ENCODE measurements around the gene SPRR5. TPM values are rescaled to one million over a fixed set of nuclear protein-coding genes. Genes with fewer than 3 reads are reported as not detected.

The SPRR5 gene
- total RNA-seq, 5 donors from 2014 or later (not counting 1 experiment from before 2014, with no cell fraction given), result not detected

GRCh38 chr1:152906023-152906565 is 40.9 kb upstream of the SPRR5 start:
- ATAC-seq (replicated peaks in 1 of 4), result no peak
- CTCF ChIA-PET, result interaction anchor here in 1 of 2 donors (0.7 kb wide), 1 partner anchor 26 kb away, joined by 3 read pairs; no protein-coding TSS in a partner anchor
- peaks cover 0 to 6% (median 0%) of the 10 kb centered on the region in 3 donors for H3K9me3 Mint-ChIP-seq
- POLR2A ChIA-PET, result no interaction called here
- Histone ChIP-seq H3K9me3 (no peaks in the 10 kb centered on the region), H3K27ac (ENCODE audit: low read length) (no peak overlapping the region), H3K4me3 (ENCODE audit: control insufficient read depth in 1 of 2, extremely low read depth in 1 of 2, low read length in 1 of 2) (no peak overlapping the region), H3K4me1 (ENCODE audit: control insufficient read depth in 1 of 2, extremely low read depth in 1 of 2, insufficient read depth in 2 of 2, low read length in 2 of 2) (no peaks in the 10 kb centered on the region), H3K27me3 (replicated peaks in 1 of 2; ENCODE audit: control insufficient read depth in 2 of 2, extremely low read depth in 1 of 2, insufficient read depth in 2 of 2, low read length in 1 of 2) (peaks cover 0 to 37% of the 10 kb centered on the region in 2 experiments), H3K36me3 (ENCODE audit: control insufficient read depth in 2 of 2, extremely low read depth in 1 of 2, insufficient read depth in 1 of 2, low read length in 1 of 2) (no peaks in the 10 kb centered on the region)
- no peak overlapping the region for H3K27ac Mint-ChIP-seq
- DNase-seq, result peak in 1 of 35 experiments; percentile 8
- WGBS (ENCODE audit: insufficient coverage), result 58% methylated on average over 3 of the region's 5 CpGs
- H3K4me3 Mint-ChIP-seq, result no peak overlapping the region
- peaks cover 37 to 40% of the 10 kb centered on the region in 2 donors for H3K27me3 Mint-ChIP-seq
- no peaks in the 10 kb centered on the region for H3K4me1 Mint-ChIP-seq
- no peaks in the 10 kb centered on the region for H3K36me3 Mint-ChIP-seq

- 100% methylated on average over 1 of the region's 4 CpGs for WGBS (ENCODE audit: insufficient coverage)
- no peaks in the 10 kb centered on the region for H3K4me1 Mint-ChIP-seq
- Histone ChIP-seq H3K27ac (ENCODE audit: low read length) (no peak within 1 kb of the TSS), H3K9me3 (no peaks in the 10 kb centered on the region), H3K4me1 (ENCODE audit: control insufficient read depth in 1 of 2, extremely low read depth in 1 of 2, insufficient read depth in 2 of 2, low read length in 2 of 2) (no peaks in the 10 kb centered on the region), H3K36me3 (ENCODE audit: control insufficient read depth in 2 of 2, extremely low read depth in 1 of 2, insufficient read depth in 1 of 2, low read length in 1 of 2) (no peaks in the 10 kb centered on the region), H3K4me3 (ENCODE audit: control insufficient read depth in 1 of 2, extremely low read depth in 1 of 2, low read length in 1 of 2) (no peak within 1 kb of the TSS), H3K27me3 (replicated peaks in 1 of 2; ENCODE audit: control insufficient read depth in 2 of 2, extremely low read depth in 1 of 2, insufficient read depth in 2 of 2, low read length in 1 of 2) (peaks cover 0 to 36% of the 10 kb centered on the region in 2 experiments)
- ATAC-seq (replicated peaks in 1 of 4), result no peak
- peaks cover 0 to 6% (median 0%) of the 10 kb centered on the region in 3 donors for H3K9me3 Mint-ChIP-seq
- no peak within 1 kb of the TSS for H3K27ac Mint-ChIP-seq
- no peak for DNase-seq
- H3K27me3 Mint-ChIP-seq, result peaks cover 40 to 43% of the 10 kb centered on the region in 2 donors
- H3K4me3 Mint-ChIP-seq, result no peak within 1 kb of the TSS
- POLR2A ChIA-PET, result no interaction called here
- H3K36me3 Mint-ChIP-seq, result no peaks in the 10 kb centered on the region
- CTCF ChIA-PET, result no interaction called here
Measured at GRCh38 chr1:152907686-152908601, 39.1 kb upstream of the SPRR5 start, which contains the start of gene IVL. Gene IVL (plus strand): TSS chr1:152908546. CDS start chr1:152909798, 1,252 bp downstream.

GRCh38 chr1:152909206-152909605 is 37.8 kb upstream of the SPRR5 start:
- Histone ChIP-seq H3K27ac (ENCODE audit: low read length) (no peak overlapping the region), H3K4me1 (ENCODE audit: control insufficient read depth in 1 of 2, extremely low read depth in 1 of 2, insufficient read depth in 2 of 2, low read length in 2 of 2) (no peaks in the 10 kb centered on the region), H3K36me3 (ENCODE audit: control insufficient read depth in 2 of 2, extremely low read depth in 1 of 2, insufficient read depth in 1 of 2, low read length in 1 of 2) (no peaks in the 10 kb centered on the region), H3K9me3 (no peaks in the 10 kb centered on the region), H3K27me3 (replicated peaks in 1 of 2; ENCODE audit: control insufficient read depth in 2 of 2, extremely low read depth in 1 of 2, insufficient read depth in 2 of 2, low read length in 1 of 2) (peaks cover 0 to 36% of the 10 kb centered on the region in 2 experiments), H3K4me3 (ENCODE audit: control insufficient read depth in 1 of 2, extremely low read depth in 1 of 2, low read length in 1 of 2) (no peak overlapping the region)
- Mint-ChIP-seq H3K4me3 (no peak overlapping the region), H3K36me3 (no peaks in the 10 kb centered on the region), H3K27ac (no peak overlapping the region), H3K9me3 (peaks cover 0 to 6% (median 0%) of the 10 kb centered on the region in 3 donors), H3K4me1 (no peaks in the 10 kb centered on the region), H3K27me3 (peaks cover 39 to 40% of the 10 kb centered on the region in 2 donors)
- ChIA-PET CTCF (interaction anchor here in 1 of 2 donors (0.6 kb wide), 1 partner anchor 187 kb away, joined by 3 read pairs; no protein-coding TSS in a partner anchor), POLR2A (no interaction called here)
- no peak for DNase-seq
- ATAC-seq (replicated peaks in 1 of 4), result no peak
- 83% methylated on average over 1 of the region's 3 CpGs for WGBS (ENCODE audit: insufficient coverage)

GRCh38 chr1:152912471-152912870 is 34.5 kb upstream of the SPRR5 start:
- Mint-ChIP-seq H3K27ac (no peak overlapping the region), H3K27me3 (peaks cover 32 to 38% of the 10 kb centered on the region in 2 donors), H3K9me3 (peaks cover 0 to 6% (median 0%) of the 10 kb centered on the region in 3 donors), H3K36me3 (no peaks in the 10 kb centered on the region), H3K4me1 (no peaks in the 10 kb centered on the region), H3K4me3 (no peak overlapping the region)
- Histone ChIP-seq H3K36me3 (ENCODE audit: control insufficient read depth in 2 of 2, extremely low read depth in 1 of 2, insufficient read depth in 1 of 2, low read length in 1 of 2) (no peaks in the 10 kb centered on the region), H3K9me3 (no peaks in the 10 kb centered on the region), H3K27ac (ENCODE audit: low read length) (no peak overlapping the region), H3K4me3 (ENCODE audit: control insufficient read depth in 1 of 2, extremely low read depth in 1 of 2, low read length in 1 of 2) (no peak overlapping the region), H3K4me1 (ENCODE audit: control insufficient read depth in 1 of 2, extremely low read depth in 1 of 2, insufficient read depth in 2 of 2, low read length in 2 of 2) (no peaks in the 10 kb centered on the region), H3K27me3 (replicated peaks in 1 of 2; ENCODE audit: control insufficient read depth in 2 of 2, extremely low read depth in 1 of 2, insufficient read depth in 2 of 2, low read length in 1 of 2) (peaks cover 0 to 28% of the 10 kb centered on the region in 2 experiments)
- 56% methylated on average over 1 of the region's 1 CpG for WGBS (ENCODE audit: insufficient coverage)
- no peak for DNase-seq
- ChIA-PET POLR2A (interaction anchor here in 1 of 2 donors (0.6 kb wide), 1 partner anchor 732 kb away, joined by 10 read pairs; no protein-coding TSS in a partner anchor), CTCF (interaction anchor here in 1 of 2 donors (0.7 kb wide), 1 partner anchor 14 kb away, joined by 4 read pairs; no protein-coding TSS in a partner anchor)
- ATAC-seq (replicated peaks in 1 of 4), result no peak

- Mint-ChIP-seq H3K9me3 (peaks cover 0 to 6% (median 0%) of the 10 kb centered on the region in 3 donors), H3K4me3 (no peak overlapping the region), H3K27ac (no peak overlapping the region), H3K4me1 (no peaks in the 10 kb centered on the region), H3K36me3 (no peaks in the 10 kb centered on the region), H3K27me3 (peaks cover 32 to 35% of the 10 kb centered on the region in 2 donors)
- H3K4me3 ChIP-seq (ENCODE audit: control insufficient read depth in 1 of 2, extremely low read depth in 1 of 2, low read length in 1 of 2), result no peak overlapping the region
- ChIA-PET CTCF (no interaction called here), POLR2A (no interaction called here)
- H3K27ac ChIP-seq (ENCODE audit: low read length), result no peak overlapping the region
- peaks cover 0 to 25% of the 10 kb centered on the region in 2 experiments for H3K27me3 ChIP-seq (replicated peaks in 1 of 2; ENCODE audit: control insufficient read depth in 2 of 2, extremely low read depth in 1 of 2, insufficient read depth in 2 of 2, low read length in 1 of 2)
- ATAC-seq (replicated peaks in 1 of 4) (no peak), DNase-seq (no peak)
- WGBS (ENCODE audit: insufficient coverage), result 69% methylated on average over 3 of the region's 5 CpGs
- no peaks in the 10 kb centered on the region for H3K36me3 ChIP-seq (ENCODE audit: control insufficient read depth in 2 of 2, extremely low read depth in 1 of 2, insufficient read depth in 1 of 2, low read length in 1 of 2)
- H3K4me1 ChIP-seq (ENCODE audit: control insufficient read depth in 1 of 2, extremely low read depth in 1 of 2, insufficient read depth in 2 of 2, low read length in 2 of 2), result no peaks in the 10 kb centered on the region
- H3K9me3 ChIP-seq, result no peaks in the 10 kb centered on the region
Measured at GRCh38 chr1:152912900-152913299, 34.1 kb upstream of the SPRR5 start.

- no peaks in the 10 kb centered on the region for H3K36me3 Mint-ChIP-seq
- CTCF ChIA-PET, result no interaction called here
Measured at GRCh38 chr1:152917794-152918193, 29.2 kb upstream of the SPRR5 start.

More at GRCh38 chr1:152917794-152918193, 29.2 kb upstream of the SPRR5 start:
- H3K4me1 ChIP-seq (ENCODE audit: control insufficient read depth in 1 of 2, extremely low read depth in 1 of 2, insufficient read depth in 2 of 2, low read length in 2 of 2), result no peaks in the 10 kb centered on the region
- no peak for ATAC-seq (replicated peaks in 1 of 4)
- Mint-ChIP-seq H3K27ac (no peak overlapping the region), H3K4me3 (no peak overlapping the region), H3K27me3 (peaks cover 19 to 27% of the 10 kb centered on the region in 2 donors), H3K4me1 (no peaks in the 10 kb centered on the region), H3K9me3 (no peaks in the 10 kb centered on the region)
- H3K27me3 ChIP-seq (replicated peaks in 1 of 2; ENCODE audit: control insufficient read depth in 2 of 2, extremely low read depth in 1 of 2, insufficient read depth in 2 of 2, low read length in 1 of 2), result no peaks in the 10 kb centered on the region
- no peak overlapping the region for H3K27ac ChIP-seq (ENCODE audit: low read length)
- H3K36me3 ChIP-seq (ENCODE audit: control insufficient read depth in 2 of 2, extremely low read depth in 1 of 2, insufficient read depth in 1 of 2, low read length in 1 of 2), result no peaks in the 10 kb centered on the region
- no peak for DNase-seq
- WGBS (ENCODE audit: insufficient coverage), result no CpG with 5 or more reads among the region's 3 CpGs
- H3K4me3 ChIP-seq (ENCODE audit: control insufficient read depth in 1 of 2, extremely low read depth in 1 of 2, low read length in 1 of 2), result no peak overlapping the region
- no peaks in the 10 kb centered on the region for H3K9me3 ChIP-seq
- POLR2A ChIA-PET, result no interaction called here
